Cardiac fibroblast (primary cell): ENCODE results near the gene DROSHA.

ENCODE experiments used
- DNase-seq, 2 donors: peaks; one replicate each; pipeline versions ENCODE4 v3.0.0 to v3.0.0-alpha.2; 2010; ENCODE audit warnings: low read depth in 2 of 2
- H3K4me3 ChIP-seq, 2 donors: replicated peaks in 1 of 2; 1 replicate in 1 of 2; 2 replicates in 1 of 2; pipeline ENCODE4 v1.5.1; 2011; ENCODE audit warnings: low read depth in 2 of 2, low read length in 2 of 2, mild to moderate bottlenecking in 2 of 2, moderate library complexity in 1 of 2
- TF ChIP-seq, protein P1 (sequence below): IDR thresholded peaks from one replicate; pipeline ENCODE4 v1.5.1; 2011; ENCODE audit warnings: low read depth, mild to moderate bottlenecking, low read length, inconsistent platforms

DROSHA gene

DNA sequence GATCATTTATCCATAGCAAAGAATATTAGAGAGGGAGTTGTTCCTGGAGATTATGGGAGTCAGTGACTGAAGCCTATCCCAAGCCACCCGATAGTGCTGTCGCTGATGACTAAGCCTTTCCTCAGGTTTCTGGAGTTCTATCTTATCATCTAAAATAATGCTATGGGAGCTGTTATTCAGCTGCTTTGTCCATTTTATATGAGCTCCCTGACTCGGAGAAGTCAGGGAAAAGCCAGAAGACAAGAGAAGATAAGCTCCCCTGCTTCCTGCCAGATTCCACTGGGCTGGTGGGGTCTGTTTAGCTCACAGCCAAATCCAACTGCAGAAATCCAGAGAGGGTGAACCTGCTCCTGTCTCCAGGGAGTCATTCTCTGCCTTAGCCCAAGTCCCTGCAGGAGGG lies 148.2 kb downstream of the DROSHA start:
- TF ChIP-seq, protein P1, sequence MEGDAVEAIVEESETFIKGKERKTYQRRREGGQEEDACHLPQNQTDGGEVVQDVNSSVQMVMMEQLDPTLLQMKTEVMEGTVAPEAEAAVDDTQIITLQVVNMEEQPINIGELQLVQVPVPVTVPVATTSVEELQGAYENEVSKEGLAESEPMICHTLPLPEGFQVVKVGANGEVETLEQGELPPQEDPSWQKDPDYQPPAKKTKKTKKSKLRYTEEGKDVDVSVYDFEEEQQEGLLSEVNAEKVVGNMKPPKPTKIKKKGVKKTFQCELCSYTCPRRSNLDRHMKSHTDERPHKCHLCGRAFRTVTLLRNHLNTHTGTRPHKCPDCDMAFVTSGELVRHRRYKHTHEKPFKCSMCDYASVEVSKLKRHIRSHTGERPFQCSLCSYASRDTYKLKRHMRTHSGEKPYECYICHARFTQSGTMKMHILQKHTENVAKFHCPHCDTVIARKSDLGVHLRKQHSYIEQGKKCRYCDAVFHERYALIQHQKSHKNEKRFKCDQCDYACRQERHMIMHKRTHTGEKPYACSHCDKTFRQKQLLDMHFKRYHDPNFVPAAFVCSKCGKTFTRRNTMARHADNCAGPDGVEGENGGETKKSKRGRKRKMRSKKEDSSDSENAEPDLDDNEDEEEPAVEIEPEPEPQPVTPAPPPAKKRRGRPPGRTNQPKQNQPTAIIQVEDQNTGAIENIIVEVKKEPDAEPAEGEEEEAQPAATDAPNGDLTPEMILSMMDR = no peak
- no peak overlapping the region for H3K4me3 ChIP-seq
- DNase-seq = peak in 1 of 2 donors; percentile 54

DNA sequence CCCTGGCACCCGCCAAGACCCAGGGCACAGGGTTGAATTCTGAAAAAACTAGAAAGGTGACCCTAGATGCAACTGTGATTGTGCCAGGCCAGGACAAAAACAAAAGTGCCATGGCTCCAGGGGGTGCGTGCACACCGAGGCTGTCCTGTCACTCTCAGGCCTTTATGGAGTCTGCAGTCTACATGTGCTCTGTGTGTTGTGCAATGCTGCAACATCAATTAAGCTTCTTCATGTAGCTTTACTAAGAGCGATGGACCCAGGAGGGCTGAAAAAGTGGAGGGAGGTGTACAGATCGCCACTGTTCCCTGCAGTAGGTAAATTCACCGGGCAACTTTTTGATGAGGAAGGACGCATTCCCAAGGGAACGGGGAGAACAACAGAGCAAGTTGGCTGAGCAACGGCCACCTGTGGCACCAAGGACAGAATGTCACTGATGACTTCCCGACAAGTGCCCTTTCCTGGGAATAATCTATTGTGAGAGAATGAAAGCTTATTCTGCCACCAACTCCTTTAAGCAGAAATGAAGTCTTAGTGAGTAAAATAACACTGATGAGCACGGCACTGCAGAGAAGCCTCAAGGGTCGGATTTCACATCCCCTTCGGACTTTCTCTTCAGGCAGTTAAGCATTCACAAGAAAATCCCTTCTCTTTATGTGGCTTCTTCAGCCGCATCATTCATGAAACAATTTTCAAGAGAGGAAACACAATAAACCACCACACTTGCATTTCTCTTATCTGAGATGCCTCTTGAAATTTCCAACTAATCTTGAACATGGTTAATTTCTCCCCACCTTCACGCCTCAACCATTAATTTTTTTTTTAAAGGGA lies 149.6 kb downstream of the DROSHA start:
- H3K4me3 ChIP-seq = no peak overlapping the region
- DNase-seq = no peak
- TF ChIP-seq, protein P1 = no peak

- no peak for DNase-seq
- TF ChIP-seq, protein P1 = no peak
- H3K4me3 ChIP-seq = no peak overlapping the region
Observed at GRCh38 chr5:31381299-31381698, 150.6 kb downstream of the DROSHA start.

- no peak for DNase-seq
- TF ChIP-seq, protein P1 = no peak
- H3K4me3 ChIP-seq = no peak overlapping the region
Observed at GRCh38 chr5:31380049-31380448, 151.8 kb downstream of the DROSHA start.

GRCh38 chr5:31378838-31379237 lies 153.1 kb downstream of the DROSHA start:
- H3K4me3 ChIP-seq = no peak overlapping the region
- DNase-seq = peak; percentile 56 to 65
- TF ChIP-seq, protein P1 = no peak

DNA sequence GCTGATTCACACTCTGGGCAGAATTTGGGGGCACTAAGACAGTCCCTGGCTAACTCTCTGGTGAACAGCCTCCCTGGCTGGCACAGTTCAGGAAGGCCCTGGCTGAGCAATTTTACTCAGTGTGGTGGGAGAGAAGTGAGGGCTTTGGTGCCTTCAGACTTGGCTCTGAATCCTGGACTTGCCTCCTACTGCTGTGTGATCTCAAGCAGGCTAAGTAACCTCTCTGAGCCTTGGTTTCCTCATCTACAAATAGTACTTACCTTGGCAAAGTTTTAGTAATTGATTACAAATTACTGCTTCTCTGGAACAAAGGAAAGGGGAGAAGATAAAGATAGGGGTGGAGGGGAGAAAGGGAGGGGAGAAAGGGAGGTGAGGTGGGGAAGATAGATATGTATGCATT lies 153.8 kb downstream of the DROSHA start:
- H3K4me3 ChIP-seq = no peak overlapping the region
- DNase-seq = no peak
- TF ChIP-seq, protein P1 = no peak
